Nephron (organoid): ENCODE results near the gene PLD5.
A peak's percentile ranks its signal among the peaks of the same experiment; 100 is the strongest.

Source experiments
- H3K27ac Mint-ChIP-seq, 3 experiments: 2 replicates each; pipeline ENCODE4 v1.8.0; 2020; ENCODE audit warnings: mixed read lengths in 3 of 3, mild to moderate bottlenecking in 2 of 3, moderate library complexity in 1 of 3
- H3K27me3 Mint-ChIP-seq: 2 replicates; pipeline ENCODE4 v1.8.0; 2021; ENCODE audit warnings: low read depth, mild to moderate bottlenecking, moderate library complexity, mixed read lengths
- H3K36me3 Mint-ChIP-seq: 2 replicates; pipeline ENCODE4 v1.8.0; 2020; ENCODE audit warnings: low read depth, mixed read lengths
- H3K4me1 Mint-ChIP-seq: 2 replicates; pipeline ENCODE4 v1.8.0; 2020; ENCODE audit warnings: mixed read lengths
- H3K4me3 Mint-ChIP-seq, 3 experiments: 2 replicates each; pipeline ENCODE4 v1.8.0; 2020; ENCODE audit warnings: mild to moderate bottlenecking in 3 of 3, mixed read lengths in 3 of 3, moderate library complexity in 2 of 3
- H3K9me3 Mint-ChIP-seq: 2 replicates; pipeline ENCODE4 v1.8.0; 2020; ENCODE audit warnings: mixed read lengths
- CTCF ChIP-seq, 3 experiments: fragments of 200-600 bp; sonication (generic); IDR thresholded peaks; one replicate each; pipeline ENCODE4 v1.5.0; 2021; ENCODE audit warnings: antibody characterized with exemption in 3 of 3; ENCODE audit not compliant: unreplicated experiment in 3 of 3

Gene PLD5

DNA sequence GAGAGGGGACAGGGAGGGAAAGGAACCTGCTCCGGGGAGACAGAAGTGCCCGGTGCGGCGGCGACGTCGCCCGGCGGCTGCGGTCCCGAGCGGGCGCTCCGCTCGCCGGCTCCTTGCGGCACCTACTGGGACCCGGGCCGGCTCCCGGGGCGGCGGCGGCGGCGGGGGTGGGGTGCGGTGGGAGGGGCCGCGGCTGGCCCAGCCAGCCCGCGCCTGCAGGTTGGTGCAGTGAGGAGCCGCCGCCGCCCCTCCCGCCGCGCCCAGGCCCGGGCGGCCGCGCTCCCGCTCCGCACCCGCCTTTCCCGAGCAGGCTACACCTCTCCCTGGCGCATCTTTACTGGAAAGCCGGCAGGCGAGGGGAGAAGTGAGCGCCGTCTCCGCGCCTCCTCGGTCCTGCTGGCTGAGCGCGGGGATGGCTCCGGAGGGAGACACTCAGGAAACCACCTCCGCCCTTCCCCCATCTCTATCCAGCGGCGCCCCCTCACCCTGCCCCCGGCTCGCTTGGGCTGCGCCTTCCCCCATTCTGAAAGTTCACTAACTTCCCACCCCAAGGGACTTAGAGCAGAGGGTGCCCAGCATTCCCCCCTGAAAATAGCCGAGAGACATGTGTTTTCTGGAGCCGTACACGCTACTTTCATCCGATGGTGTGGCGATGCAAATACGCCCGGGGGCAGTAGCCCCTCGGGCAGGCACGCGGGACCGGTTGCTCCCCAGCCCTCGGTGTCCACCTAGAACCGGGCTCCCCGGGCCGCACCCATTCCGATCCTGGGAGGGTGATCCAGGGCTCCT is at the start of gene PLD5:
Gene PLD5 (minus strand): TSS at position 127 of the 789 bp plus-strand sequence.
- no peak for TF ChIP-seq CTCF (IDR thresholded peaks at IDR 0.05; ENCODE audit: unreplicated experiment in 3 of 3)
- no peaks in the 10 kb centered on the region for H3K36me3 Mint-ChIP-seq
- peak within 1 kb of the TSS; percentile 79 to 85 (median 83) for H3K4me3 Mint-ChIP-seq
- peaks cover 77% of the 10 kb centered on the region for H3K27me3 Mint-ChIP-seq
- H3K4me1 Mint-ChIP-seq = peaks cover 7% of the 10 kb centered on the region
- H3K9me3 Mint-ChIP-seq = no peaks in the 10 kb centered on the region
- no peak within 1 kb of the TSS for H3K27ac Mint-ChIP-seq

GRCh38 chr1:242569867-242570266 is 45.4 kb upstream of the PLD5 start:
- Mint-ChIP-seq H3K27me3 (peaks cover 5% of the 10 kb centered on the region), H3K4me1 (no peaks in the 10 kb centered on the region), H3K9me3 (no peaks in the 10 kb centered on the region), H3K4me3 (no peak overlapping the region), H3K27ac (no peak overlapping the region), H3K36me3 (no peaks in the 10 kb centered on the region)
- no peak for TF ChIP-seq CTCF (IDR thresholded peaks at IDR 0.05; ENCODE audit: unreplicated experiment in 3 of 3)

DNA sequence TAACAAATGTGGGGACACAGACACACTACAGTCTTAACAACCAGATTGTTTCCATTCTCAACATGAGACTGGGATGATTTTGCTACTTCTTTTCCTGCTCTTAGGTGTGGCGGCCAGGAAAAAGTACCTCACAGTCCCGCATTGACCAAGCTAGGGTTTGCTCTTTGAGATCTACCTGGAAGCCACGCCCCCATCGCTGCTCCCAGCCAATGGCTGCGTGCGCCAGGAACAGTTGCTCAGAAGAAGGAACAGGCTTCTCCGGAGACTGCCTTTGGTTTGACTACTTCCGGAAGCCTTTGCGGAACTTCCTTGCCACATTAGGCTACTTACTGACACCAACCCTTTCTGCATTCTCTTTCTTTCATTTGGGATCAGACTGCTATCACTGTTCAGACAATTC is 44.2 kb upstream of the PLD5 start:
- Mint-ChIP-seq H3K27ac (no peak overlapping the region), H3K36me3 (no peaks in the 10 kb centered on the region), H3K4me3 (no peak overlapping the region), H3K4me1 (no peaks in the 10 kb centered on the region), H3K27me3 (peaks cover 5% of the 10 kb centered on the region), H3K9me3 (no peaks in the 10 kb centered on the region)
- no peak for TF ChIP-seq CTCF (IDR thresholded peaks at IDR 0.05; ENCODE audit: unreplicated experiment in 3 of 3)

DNA sequence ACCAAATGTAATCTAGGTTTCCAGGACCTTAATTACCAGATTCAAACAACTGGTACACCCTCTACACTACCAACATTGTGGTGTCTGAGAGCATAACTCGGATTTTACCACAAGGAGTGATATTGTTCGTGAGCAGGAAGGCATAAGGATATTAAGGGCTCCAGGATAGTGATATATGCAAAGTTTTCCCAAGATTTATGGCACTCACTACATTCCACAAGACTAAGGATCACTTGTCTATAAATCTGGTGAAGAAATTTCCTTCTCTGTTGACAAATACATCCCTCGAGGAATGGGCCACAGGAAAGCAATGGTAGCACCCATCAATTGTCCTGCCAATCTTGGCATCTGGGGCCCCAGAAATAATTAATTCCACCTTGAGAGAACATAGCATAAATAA is 43.1 kb upstream of the PLD5 start:
- H3K9me3 Mint-ChIP-seq = no peaks in the 10 kb centered on the region
- peaks cover 5% of the 10 kb centered on the region for H3K27me3 Mint-ChIP-seq
- H3K4me1 Mint-ChIP-seq = no peaks in the 10 kb centered on the region
- no peak overlapping the region for H3K4me3 Mint-ChIP-seq
- no peaks in the 10 kb centered on the region for H3K36me3 Mint-ChIP-seq
- TF ChIP-seq CTCF (IDR thresholded peaks at IDR 0.05; ENCODE audit: unreplicated experiment in 3 of 3) = no peak
- no peak overlapping the region for H3K27ac Mint-ChIP-seq

DNA sequence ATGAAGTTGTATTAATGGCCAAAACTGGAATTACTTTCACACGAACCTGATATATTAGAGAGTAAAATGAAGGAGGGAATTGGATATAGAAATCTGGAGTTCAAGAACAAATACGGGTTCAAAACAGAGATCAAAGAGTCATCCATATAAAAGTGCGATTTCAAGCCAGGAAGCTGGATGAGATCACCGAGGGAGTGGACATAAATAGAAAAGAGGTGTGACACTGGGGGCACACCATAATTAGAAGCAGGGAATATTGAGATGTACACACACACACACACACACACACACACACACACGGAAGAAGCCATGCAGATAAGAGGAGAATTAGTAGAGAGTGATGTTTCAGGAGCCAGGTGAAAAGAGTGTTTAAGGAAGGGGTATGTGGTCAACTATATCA is 32.3 kb upstream of the PLD5 start:
- Mint-ChIP-seq H3K4me1 (no peaks in the 10 kb centered on the region), H3K4me3 (no peak overlapping the region), H3K36me3 (no peaks in the 10 kb centered on the region), H3K9me3 (no peaks in the 10 kb centered on the region), H3K27me3 (no peaks in the 10 kb centered on the region), H3K27ac (no peak overlapping the region)
- no peak for TF ChIP-seq CTCF (IDR thresholded peaks at IDR 0.05; ENCODE audit: unreplicated experiment in 3 of 3)

- TF ChIP-seq CTCF (IDR thresholded peaks at IDR 0.05; ENCODE audit: unreplicated experiment in 3 of 3) = no peak
- no peaks in the 10 kb centered on the region for H3K9me3 Mint-ChIP-seq
- H3K36me3 Mint-ChIP-seq = no peaks in the 10 kb centered on the region
- no peak overlapping the region for H3K27ac Mint-ChIP-seq
- H3K4me1 Mint-ChIP-seq = no peaks in the 10 kb centered on the region
- no peaks in the 10 kb centered on the region for H3K27me3 Mint-ChIP-seq
- no peak overlapping the region for H3K4me3 Mint-ChIP-seq
These were observed 31.8 kb upstream of the PLD5 start for GRCh38 chr1:242556276-242556675.
